Vagina (tissue), 2 donors: ENCODE measurements around the gene HTT-AS.

Source experiments
- CTCF ChIP-seq, 3 experiments: fragments of 450-650 bp in 2 of 3; fragments of 200-600 bp in 1 of 3; sonication (generic) in 1 of 3; IDR thresholded peaks; one replicate each; pipeline ENCODE4 v1.5.1; 2017 to 2019; ENCODE audit warnings: antibody characterized with exemption in 3 of 3, mild to moderate bottlenecking in 2 of 3, moderate library complexity in 2 of 3
- POLR2A ChIP-seq, 2 donors: fragments of 450-650 bp; IDR thresholded peaks; one replicate each; pipeline ENCODE4 v1.6.1; 2017; ENCODE audit warnings: antibody characterized with exemption in 2 of 2, mild to moderate bottlenecking in 2 of 2, moderate library complexity in 2 of 2

- no peak for TF ChIP-seq CTCF (IDR thresholded peaks at IDR 0.05)
- no peak for TF ChIP-seq POLR2A (IDR thresholded peaks at IDR 0.05)
Measured at GRCh38 chr4:3071811-3072210, 2.5 kb downstream of the HTT-AS start.
